Heart left ventricle (tissue), 13 donors: Measurements from ENCODE around the gene RBP7.

ENCODE experiments used
- POLR2A ChIP-seq, 2 donors: fragments of 450-650 bp; IDR thresholded peaks; one replicate each; pipeline ENCODE4 v1.6.1; 2017; ENCODE audit warnings: antibody characterized with exemption in 2 of 2, mild to moderate bottlenecking in 2 of 2, moderate library complexity in 2 of 2
- TF ChIP-seq, protein P1 (sequence below), 12 donors: fragments of 200-600 bp; sonication (generic) in 4 of 12; IDR thresholded peaks; one replicate each; pipeline versions ENCODE4 v1.5.0 to v1.8.0; 2018 to 2022; ENCODE audit warnings: antibody characterized with exemption in 12 of 12, mild to moderate bottlenecking in 5 of 12
- donor health status: ischemic (EF 13 %, LVEDD 7.1; RV severe dilation, severe dysfunction).
- donor health status: DM: no; HTN: yes; CAD: no.
- donor health status: DM: no; HTN: no; CAD: no.
- donor health status: ischemic (EF 25% LVEDD 6.9; RV normal size, moderate dysfunction).
- donor health status: ischemic (EF 25% LVEDD 5.7; RV mildly dilated, moderate dysfunction).
- donor health status: ischemic (EF 35%, LVEDD 5.7; RV mildly dilated, moderate dysfunction).
- donor health status: nonischemic (EF 11% LVEDD 7.7; RV severe dilation, severe dysfunction).
- donor health status: DM: yes; HTN: yes; CAD: no.
- donor health status: PGD.
- donor health status: ischemic (EF 29% LVEDD 5.4; RV normal size, mild dysfunction).
- donor health status: nonischemic (EF 23%, LVEDD 6.1; RV moderate dilation, normal function).

DNA sequence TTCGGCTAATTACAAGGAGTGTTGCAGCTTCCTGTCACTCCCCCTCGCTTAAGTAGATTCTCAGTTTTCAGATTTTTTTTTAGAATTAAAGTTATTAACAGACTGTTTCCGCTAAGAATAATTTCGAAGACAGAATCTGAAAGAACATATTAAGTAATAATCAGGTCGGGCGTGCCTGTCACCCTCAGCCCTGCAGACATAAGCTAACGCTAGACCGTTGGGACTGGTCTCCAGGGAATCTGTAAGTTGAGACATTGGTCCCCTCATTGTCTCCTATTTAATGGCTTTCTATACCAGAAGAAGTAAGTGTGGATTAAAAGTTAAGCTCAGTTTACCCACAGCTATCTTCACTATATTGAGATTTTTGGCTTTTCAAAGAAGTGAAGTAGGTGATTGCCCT lies 39.3 kb upstream of the RBP7 start:
- TF ChIP-seq, protein P1, sequence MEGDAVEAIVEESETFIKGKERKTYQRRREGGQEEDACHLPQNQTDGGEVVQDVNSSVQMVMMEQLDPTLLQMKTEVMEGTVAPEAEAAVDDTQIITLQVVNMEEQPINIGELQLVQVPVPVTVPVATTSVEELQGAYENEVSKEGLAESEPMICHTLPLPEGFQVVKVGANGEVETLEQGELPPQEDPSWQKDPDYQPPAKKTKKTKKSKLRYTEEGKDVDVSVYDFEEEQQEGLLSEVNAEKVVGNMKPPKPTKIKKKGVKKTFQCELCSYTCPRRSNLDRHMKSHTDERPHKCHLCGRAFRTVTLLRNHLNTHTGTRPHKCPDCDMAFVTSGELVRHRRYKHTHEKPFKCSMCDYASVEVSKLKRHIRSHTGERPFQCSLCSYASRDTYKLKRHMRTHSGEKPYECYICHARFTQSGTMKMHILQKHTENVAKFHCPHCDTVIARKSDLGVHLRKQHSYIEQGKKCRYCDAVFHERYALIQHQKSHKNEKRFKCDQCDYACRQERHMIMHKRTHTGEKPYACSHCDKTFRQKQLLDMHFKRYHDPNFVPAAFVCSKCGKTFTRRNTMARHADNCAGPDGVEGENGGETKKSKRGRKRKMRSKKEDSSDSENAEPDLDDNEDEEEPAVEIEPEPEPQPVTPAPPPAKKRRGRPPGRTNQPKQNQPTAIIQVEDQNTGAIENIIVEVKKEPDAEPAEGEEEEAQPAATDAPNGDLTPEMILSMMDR (IDR thresholded peaks at IDR 0.05), result no peak
- no peak for TF ChIP-seq POLR2A (IDR thresholded peaks at IDR 0.05)
